Prostate gland (tissue), 2 donors: ENCODE data around the gene RIOK3. TPM values are rescaled to one million over a fixed set of nuclear protein-coding genes. Genes with fewer than 3 reads are reported as not detected.

ENCODE experiments used
- DNase-seq: peaks from one replicate; pipeline ENCODE4 v3.0.0-alpha.2; 2019; ENCODE audit warnings: low spot score
- H3K27ac ChIP-seq, 2 donors: fragments of 200-600 bp; sonication (generic); 2 replicates each; pipeline ENCODE4 v1.5.1; 2017 to 2019
- H3K27me3 ChIP-seq: fragments of 200-600 bp; sonication (generic); replicated peaks from 2 replicates; pipeline ENCODE4 v1.5.1; 2019; ENCODE audit not compliant: insufficient read depth
- H3K36me3 ChIP-seq, 2 donors: fragments of 200-600 bp; sonication (generic); 1 replicate in 1 of 2; 2 replicates in 1 of 2; pipeline versions ENCODE4 v1.5.1 to v1.8.1; 2017 to 2019
- H3K4me1 ChIP-seq: fragments of 200-600 bp; sonication (generic); replicated peaks from 2 replicates; pipeline ENCODE4 v1.5.1; 2019
- H3K4me3 ChIP-seq, 2 donors: fragments of 200-600 bp; sonication (generic); 2 replicates each; pipeline ENCODE4 v1.5.1; 2017 to 2019
- H3K9me3 ChIP-seq: fragments of 200-600 bp; sonication (generic); 2 replicates; pipeline ENCODE4 v1.5.1; 2017
- CTCF ChIP-seq, 4 experiments: fragments of 200-600 bp in 2 of 4; fragments of 450-650 bp in 2 of 4; sonication (generic) in 2 of 4; IDR thresholded peaks; 1 replicate in 3 of 4; 2 replicates in 1 of 4; pipeline ENCODE4 v1.5.1; 2016 to 2019; ENCODE audit warnings: antibody characterized with exemption in 4 of 4, mild to moderate bottlenecking in 2 of 4, moderate library complexity in 2 of 4
- POLR2A ChIP-seq: fragments of 450-650 bp; IDR thresholded peaks from one replicate; pipeline ENCODE4 v1.6.1; 2016; ENCODE audit warnings: antibody characterized with exemption, mild to moderate bottlenecking
- POLR2AphosphoS5 ChIP-seq: sonication (generic); formaldehyde crosslinking; IDR thresholded peaks from one replicate; pipeline ENCODE4 v1.6.1; 2017; ENCODE audit warnings: antibody characterized with exemption
- WGBS: methylation state at CpG from one replicate; pipeline ENCODE4 v1.1.5; 2018; 5-methylcytosine and 5-hydroxymethylcytosine counted together
- intact Hi-C: fragments of 100-400 bp; cut with DNase I; formaldehyde crosslinking; loops from one replicate; pipeline ENCODE4 v1.14.2; 2022
- total RNA-seq, 2 donors: library from RNA; depleted of rRNA; stranded (reverse); fragments of >200 nt; gene quantifications; one replicate each; pipeline ENCODE4 v1.1.0, GENCODE V29; 2016

Gene RIOK3
- total RNA-seq, 2 donors from 2014 or later, result 40.6 to 44.6 TPM

- 95% methylated on average over 2 of the region's 2 CpGs for WGBS
- Histone ChIP-seq H3K4me3 (no peak overlapping the region), H3K9me3 (no peaks in the 10 kb centered on the region), H3K4me1 (peaks cover 6% of the 10 kb centered on the region), H3K36me3 (no peaks in the 10 kb centered on the region), H3K27ac (no peak overlapping the region), H3K27me3 (no peaks in the 10 kb centered on the region)
- DNase-seq, result no peak
- intact Hi-C loops, result no loop called here
- no peak for TF ChIP-seq POLR2AphosphoS5
- no peak for TF ChIP-seq POLR2A
- TF ChIP-seq CTCF (IDR thresholded peaks at IDR 0.05), result no peak
These were observed 3.7 kb downstream of the RIOK3 start for GRCh38 chr18:23456835-23457234.

- no peak overlapping the region for H3K4me3 ChIP-seq
- H3K9me3 ChIP-seq, result no peaks in the 10 kb centered on the region
- peaks cover 0 to 6% of the 10 kb centered on the region in 2 donors for H3K36me3 ChIP-seq
- DNase-seq, result no peak
- TF ChIP-seq POLR2AphosphoS5, result no peak
- no peak for TF ChIP-seq CTCF (IDR thresholded peaks at IDR 0.05)
- no peak for TF ChIP-seq POLR2A
- 84% methylated on average over 3 of the region's 3 CpGs for WGBS
- intact Hi-C loops, result no loop called here
- H3K27me3 ChIP-seq, result no peaks in the 10 kb centered on the region
- H3K27ac ChIP-seq, result no peak overlapping the region
- peaks cover 4% of the 10 kb centered on the region for H3K4me1 ChIP-seq
These were observed 5.9 kb downstream of the RIOK3 start for GRCh38 chr18:23458830-23459529.

GRCh38 chr18:23459530-23459921, 6.4 kb downstream of the RIOK3 start:
- H3K9me3 ChIP-seq, result no peaks in the 10 kb centered on the region
- intact Hi-C loops, result no loop called here
- no peak for DNase-seq
- peaks cover 0 to 6% of the 10 kb centered on the region in 2 donors for H3K36me3 ChIP-seq
- no peak overlapping the region for H3K4me3 ChIP-seq
- no peaks in the 10 kb centered on the region for H3K27me3 ChIP-seq
- 79% methylated on average over 7 of the region's 7 CpGs for WGBS
- H3K4me1 ChIP-seq, result peaks cover 4% of the 10 kb centered on the region
- no peak overlapping the region for H3K27ac ChIP-seq
- TF ChIP-seq CTCF (IDR thresholded peaks at IDR 0.05) (no peak), POLR2A (no peak), POLR2AphosphoS5 (no peak)

- Histone ChIP-seq H3K36me3 (peaks cover 0 to 6% of the 10 kb centered on the region in 2 donors), H3K9me3 (no peaks in the 10 kb centered on the region), H3K27ac (no peak overlapping the region), H3K27me3 (no peaks in the 10 kb centered on the region), H3K4me3 (no peak overlapping the region), H3K4me1 (peaks cover 4% of the 10 kb centered on the region)
- intact Hi-C loops, result no loop called here
- 93% methylated on average over 2 of the region's 2 CpGs for WGBS
- no peak for TF ChIP-seq POLR2AphosphoS5
- TF ChIP-seq POLR2A, result no peak
- TF ChIP-seq CTCF (IDR thresholded peaks at IDR 0.05), result no peak
- DNase-seq, result no peak
These were observed 7.5 kb downstream of the RIOK3 start for GRCh38 chr18:23460285-23461273.
